Measurements from ENCODE around the gene ZNF385C.

ZNF385C gene

DNA sequence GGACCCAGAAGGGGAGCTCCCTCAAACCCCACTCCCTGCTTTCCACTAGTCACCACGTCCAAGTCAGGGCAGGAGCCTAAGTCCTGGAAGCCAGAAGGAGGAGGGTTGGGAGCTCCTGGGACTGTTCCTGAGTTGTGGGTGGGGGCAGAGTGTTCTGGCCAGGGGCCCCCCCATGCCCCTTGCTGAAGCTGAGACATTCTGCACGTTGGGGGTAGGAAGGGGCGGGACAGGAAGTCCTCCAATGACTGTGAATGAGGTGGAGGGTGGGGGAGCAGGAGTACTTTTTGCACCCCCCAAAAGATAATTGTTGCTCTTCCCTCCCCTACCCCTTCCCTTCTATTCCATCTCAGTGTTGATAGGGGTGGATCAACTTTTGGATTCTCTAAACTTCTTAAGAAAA lies 26.5 kb downstream of the ZNF385C start:
- TF ChIP-seq CTCF (conservative IDR thresholded peaks at IDR 0.05; ENCODE audit: low read depth) = no peak
- DNase-seq (ENCODE audit: low spot score) = no peak
- CTCF ChIA-PET = interaction anchor here (0.6 kb wide), 1 partner anchor 64 kb away, joined by 3 read pairs; no protein-coding TSS in a partner anchor
- H3K27ac ChIP-seq = no peak overlapping the region
- POLR2A ChIA-PET (ENCODE audit: low non-redundant PET) = no interaction called here

- DNase-seq (ENCODE audit: low spot score) = no peak
- H3K27ac ChIP-seq = peak overlapping the region; percentile 70
- ChIA-PET CTCF (interaction anchor here (0.6 to 1.5 kb wide), 2 partner anchors 10 to 12 kb away, joined by 3 to 5 read pairs; no protein-coding TSS in a partner anchor), POLR2A (ENCODE audit: low non-redundant PET) (interaction anchor here (0.6 kb wide), 1 partner anchor 52 kb away, joined by 4 read pairs; no protein-coding TSS in a partner anchor)
- no peak for TF ChIP-seq CTCF (conservative IDR thresholded peaks at IDR 0.05; ENCODE audit: low read depth)
Observed at GRCh38 chr17:42068979-42069378, 29.3 kb downstream of the ZNF385C start.

DNA sequence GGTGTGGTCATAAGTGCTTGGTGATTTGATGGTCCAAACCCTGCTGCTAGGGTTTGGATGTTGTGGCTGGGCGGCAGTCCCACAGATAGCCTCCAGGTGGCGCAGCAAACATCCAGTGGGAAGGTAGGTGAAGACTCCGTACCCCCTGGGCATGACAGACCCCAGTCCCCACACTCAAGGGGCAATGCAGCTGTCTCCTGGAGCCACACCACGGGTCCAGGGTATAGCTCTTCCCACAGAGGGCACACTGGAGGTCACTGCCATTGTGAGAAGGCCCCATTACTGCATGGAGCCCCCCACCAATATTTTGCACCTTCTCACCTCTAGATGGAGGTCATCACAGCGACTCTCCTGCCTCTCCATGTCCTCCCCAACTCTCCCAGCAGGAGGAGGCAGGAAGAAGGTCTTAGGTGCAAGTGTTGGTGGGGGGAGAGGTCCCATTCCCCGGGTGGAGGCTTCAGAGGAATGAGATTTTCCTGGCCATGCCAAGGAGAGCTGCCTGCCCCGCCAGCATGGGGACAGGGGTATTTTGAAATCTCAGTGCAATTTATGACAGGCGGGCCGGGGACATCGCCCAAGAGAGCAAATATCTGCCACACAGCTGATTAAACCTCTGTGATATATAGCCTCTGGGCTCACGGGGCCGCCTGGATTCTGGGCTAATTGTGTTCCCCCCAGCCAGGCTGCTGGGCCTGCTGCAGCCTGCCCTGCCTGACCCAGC lies 30.7 kb downstream of the ZNF385C start:
- peak overlapping the region; percentile 70 for H3K27ac ChIP-seq
- POLR2A ChIA-PET (ENCODE audit: low non-redundant PET) = no interaction called here
- TF ChIP-seq CTCF (conservative IDR thresholded peaks at IDR 0.05; ENCODE audit: low read depth) = peak; percentile 93
- CTCF ChIA-PET = interaction anchor here (0.6 to 1.5 kb wide), 14 partner anchors 8 to 121 kb away, joined by 3 to 6 read pairs (median 3); partner anchors contain the start of genes C17orf113 and ZNF385C
- peak; percentile 62 for DNase-seq (ENCODE audit: low spot score)

- no peak for TF ChIP-seq CTCF (conservative IDR thresholded peaks at IDR 0.05; ENCODE audit: low read depth)
- POLR2A ChIA-PET (ENCODE audit: low non-redundant PET) = interaction anchor here (0.9 kb wide), 1 partner anchor 47 kb away, joined by 3 read pairs; the partner anchor contains the start of gene DHX58
- DNase-seq (ENCODE audit: low spot score) = no peak
- CTCF ChIA-PET = interaction anchor here (1.3 kb wide), 1 partner anchor 48 kb away, joined by 4 read pairs; no protein-coding TSS in a partner anchor
- no peak overlapping the region for H3K27ac ChIP-seq
Observed at GRCh38 chr17:42065201-42065600, 33.1 kb downstream of the ZNF385C start.

GRCh38 chr17:42062681-42063080 lies 35.6 kb downstream of the ZNF385C start:
- POLR2A ChIA-PET (ENCODE audit: low non-redundant PET) = no interaction called here

More at GRCh38 chr17:42062681-42063080, 35.6 kb downstream of the ZNF385C start:
- no peak overlapping the region for H3K27ac ChIP-seq
- no peak for DNase-seq (ENCODE audit: low spot score)
- CTCF ChIA-PET = interaction anchor here (0.6 kb wide), 1 partner anchor 99 kb away, joined by 3 read pairs; no protein-coding TSS in a partner anchor
- TF ChIP-seq CTCF (conservative IDR thresholded peaks at IDR 0.05; ENCODE audit: low read depth) = no peak
